ENCODE results near the gene KDM1B. TPM values are rescaled to one million over a fixed set of nuclear protein-coding genes. Genes with fewer than 3 reads are reported as not detected.

KDM1B gene
- total and polyA plus RNA-seq, 9 of the 15 experiments (the other 6 are each of a cell fraction or from before 2014, with no cell fraction given), result 1.4 to 58.9 (median 36.3) TPM

DNA sequence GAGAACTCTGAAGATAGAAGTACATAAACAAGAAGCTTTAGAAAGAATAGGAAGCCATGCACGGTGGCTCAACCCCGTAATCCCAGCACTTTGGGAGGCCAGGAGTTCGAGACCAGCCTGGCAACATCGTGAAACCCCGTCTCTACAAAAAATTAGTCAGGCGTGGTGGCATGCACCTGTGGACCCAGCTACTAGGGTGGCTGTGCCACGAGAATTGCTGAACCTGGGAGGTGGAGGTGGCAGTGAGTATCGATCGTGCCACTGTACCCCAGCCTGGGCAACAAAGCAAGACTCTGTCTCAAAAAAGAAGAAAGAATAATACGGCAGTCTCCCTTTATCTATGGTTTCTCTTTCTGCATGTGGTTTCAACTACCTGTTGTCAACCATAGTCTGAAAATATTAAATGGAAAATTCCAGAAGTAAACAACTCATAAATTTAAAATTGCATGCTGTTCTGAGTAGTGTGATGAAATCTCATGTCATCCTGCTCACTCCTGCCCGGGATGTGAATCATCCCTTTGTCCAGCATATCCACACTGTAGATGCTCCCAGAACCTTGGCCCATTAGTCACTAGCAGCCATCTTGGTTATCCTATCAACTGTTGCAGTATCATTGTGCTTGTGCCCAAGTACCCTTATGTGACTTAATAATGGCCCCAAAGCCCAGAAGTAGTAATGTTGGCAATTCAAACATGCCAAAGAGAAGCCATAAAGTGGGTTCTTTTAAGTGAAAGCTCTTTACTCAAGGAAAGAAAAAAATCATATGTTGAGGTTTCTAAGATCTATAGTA is 87.0 kb downstream of the KDM1B start (continued):
- TF ChIP-seq, protein P1, sequence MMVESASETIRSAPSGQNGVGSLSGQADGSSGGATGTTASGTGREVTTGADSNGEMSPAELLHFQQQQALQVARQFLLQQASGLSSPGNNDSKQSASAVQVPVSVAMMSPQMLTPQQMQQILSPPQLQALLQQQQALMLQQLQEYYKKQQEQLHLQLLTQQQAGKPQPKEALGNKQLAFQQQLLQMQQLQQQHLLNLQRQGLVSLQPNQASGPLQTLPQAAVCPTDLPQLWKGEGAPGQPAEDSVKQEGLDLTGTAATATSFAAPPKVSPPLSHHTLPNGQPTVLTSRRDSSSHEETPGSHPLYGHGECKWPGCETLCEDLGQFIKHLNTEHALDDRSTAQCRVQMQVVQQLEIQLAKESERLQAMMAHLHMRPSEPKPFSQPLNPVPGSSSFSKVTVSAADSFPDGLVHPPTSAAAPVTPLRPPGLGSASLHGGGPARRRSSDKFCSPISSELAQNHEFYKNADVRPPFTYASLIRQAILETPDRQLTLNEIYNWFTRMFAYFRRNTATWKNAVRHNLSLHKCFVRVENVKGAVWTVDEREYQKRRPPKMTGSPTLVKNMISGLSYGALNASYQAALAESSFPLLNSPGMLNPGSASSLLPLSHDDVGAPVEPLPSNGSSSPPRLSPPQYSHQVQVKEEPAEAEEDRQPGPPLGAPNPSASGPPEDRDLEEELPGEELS (CRISPR knock-in tag; IDR thresholded peaks at IDR 0.05; ENCODE audit: borderline replicate concordance), result no peak
- TF ChIP-seq NCOR1 (IDR thresholded peaks at IDR 0.05), result no peak
- no peak for TF ChIP-seq CHCHD3 (CRISPR knock-in tag; IDR thresholded peaks at IDR 0.05)
- peak; percentile 41; the same call in 1 of the 2 replicates for TF ChIP-seq GABPA (tag; conservative IDR thresholded peaks at IDR 0.05; ENCODE audit: low read depth)
- no peak for TF ChIP-seq CREB3L1 (IDR thresholded peaks at IDR 0.05; ENCODE audit: borderline replicate concordance, low read depth)
- peak; percentile 69; the same call in 1 of the 2 replicates for TF ChIP-seq HBP1 (CRISPR knock-in tag; IDR thresholded peaks at IDR 0.05)
- no peak for TF ChIP-seq PHB (CRISPR knock-in tag; IDR thresholded peaks at IDR 0.05)
- no peak for TF ChIP-seq CCAR2 (IDR thresholded peaks at IDR 0.05; ENCODE audit: low read depth, low read length)
- TF ChIP-seq CBFA2T3 (IDR thresholded peaks at IDR 0.05), result no peak
- peak; percentile 77 for TF ChIP-seq SOX6 (IDR thresholded peaks at IDR 0.05)
- no peak for TF ChIP-seq TEAD4 (IDR thresholded peaks at IDR 0.05; ENCODE audit: low read length)
- no peak for TF ChIP-seq TEAD4 (CRISPR knock-in tag; IDR thresholded peaks at IDR 0.05; ENCODE audit: borderline replicate concordance)
- TF ChIP-seq FOSL1 (tag; conservative IDR thresholded peaks at IDR 0.05), result peak; percentile 93
- no peak for TF ChIP-seq HMBOX1 (IDR thresholded peaks at IDR 0.05)
- peak; percentile 59; the same call in 1 of the 2 replicates for TF ChIP-seq IFI16 (CRISPR knock-in tag; IDR thresholded peaks at IDR 0.05)
- TF ChIP-seq FOXK1 (CRISPR knock-in tag; IDR thresholded peaks at IDR 0.05; ENCODE audit: borderline replicate concordance), result no peak
- TF ChIP-seq HSF4 (CRISPR knock-in tag; IDR thresholded peaks at IDR 0.05; ENCODE audit: borderline replicate concordance), result peak; percentile 27; the same call in 1 of the 2 replicates
- TF ChIP-seq, protein P2, sequence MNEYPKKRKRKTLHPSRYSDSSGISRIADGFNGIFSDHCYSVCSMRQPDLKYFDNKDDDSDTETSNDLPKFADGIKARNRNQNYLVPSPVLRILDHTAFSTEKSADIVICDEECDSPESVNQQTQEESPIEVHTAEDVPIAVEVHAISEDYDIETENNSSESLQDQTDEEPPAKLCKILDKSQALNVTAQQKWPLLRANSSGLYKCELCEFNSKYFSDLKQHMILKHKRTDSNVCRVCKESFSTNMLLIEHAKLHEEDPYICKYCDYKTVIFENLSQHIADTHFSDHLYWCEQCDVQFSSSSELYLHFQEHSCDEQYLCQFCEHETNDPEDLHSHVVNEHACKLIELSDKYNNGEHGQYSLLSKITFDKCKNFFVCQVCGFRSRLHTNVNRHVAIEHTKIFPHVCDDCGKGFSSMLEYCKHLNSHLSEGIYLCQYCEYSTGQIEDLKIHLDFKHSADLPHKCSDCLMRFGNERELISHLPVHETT (CRISPR knock-in tag; conservative IDR thresholded peaks at IDR 0.05 in 1 of 2, IDR thresholded peaks at IDR 0.05 in 1 of 2), result 0 out of 4 replicates have a peak, but pooled peaks of 1 of the 2 experiments have one; percentile 37
- no peak for TF ChIP-seq ETV6 (IDR thresholded peaks at IDR 0.05; ENCODE audit: borderline replicate concordance in 1 of 2, low read depth in 2 of 2, low read length in 1 of 2)
- TF ChIP-seq ETV6 (CRISPR knock-in tag; IDR thresholded peaks at IDR 0.05; ENCODE audit: borderline replicate concordance), result no peak

All from K562 (cell line).